ENCODE measurements around the gene MTIF2.
A peak's percentile ranks its signal among the peaks of the same experiment; 100 is the strongest.

DNA sequence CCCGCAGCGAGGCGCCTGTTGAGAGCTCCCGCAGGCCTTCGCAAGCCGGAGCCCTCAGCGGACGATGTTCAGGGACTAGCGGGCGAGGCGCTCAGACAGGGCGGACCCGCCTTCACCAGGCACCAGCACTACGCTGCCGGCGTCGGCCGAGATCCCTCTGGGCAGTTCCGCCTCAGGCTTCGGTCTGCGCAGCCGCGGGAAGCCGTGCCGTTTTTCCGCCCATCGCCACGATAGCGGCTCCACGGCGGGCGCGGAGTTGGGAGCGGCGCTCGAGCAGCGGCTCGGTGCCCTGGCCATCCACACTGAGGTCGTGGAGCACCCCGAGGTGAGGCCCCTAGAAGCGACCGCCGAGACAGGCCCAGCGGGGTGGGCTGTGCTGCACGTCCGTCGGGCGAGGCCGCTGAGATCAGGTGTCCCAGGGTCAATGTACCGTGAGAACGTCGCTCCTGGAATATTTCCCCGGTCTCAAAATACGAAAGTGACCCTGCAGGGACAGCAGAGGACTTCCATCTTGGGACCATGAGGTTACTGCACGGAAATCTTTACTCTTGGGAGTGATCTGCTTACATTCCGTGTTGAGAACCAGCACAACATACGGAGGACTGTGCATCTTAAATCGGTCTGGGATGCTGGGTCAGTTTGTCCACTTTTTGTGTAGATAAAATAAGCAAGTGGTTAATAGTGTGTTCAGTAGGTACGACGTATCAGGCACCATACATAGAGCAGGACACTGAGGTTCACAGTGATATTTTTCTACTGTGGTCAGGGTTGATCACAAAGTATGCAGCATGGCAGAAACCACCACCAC, 13.3 kb upstream of the MTIF2 start:
- TF ChIP-seq, protein P1, sequence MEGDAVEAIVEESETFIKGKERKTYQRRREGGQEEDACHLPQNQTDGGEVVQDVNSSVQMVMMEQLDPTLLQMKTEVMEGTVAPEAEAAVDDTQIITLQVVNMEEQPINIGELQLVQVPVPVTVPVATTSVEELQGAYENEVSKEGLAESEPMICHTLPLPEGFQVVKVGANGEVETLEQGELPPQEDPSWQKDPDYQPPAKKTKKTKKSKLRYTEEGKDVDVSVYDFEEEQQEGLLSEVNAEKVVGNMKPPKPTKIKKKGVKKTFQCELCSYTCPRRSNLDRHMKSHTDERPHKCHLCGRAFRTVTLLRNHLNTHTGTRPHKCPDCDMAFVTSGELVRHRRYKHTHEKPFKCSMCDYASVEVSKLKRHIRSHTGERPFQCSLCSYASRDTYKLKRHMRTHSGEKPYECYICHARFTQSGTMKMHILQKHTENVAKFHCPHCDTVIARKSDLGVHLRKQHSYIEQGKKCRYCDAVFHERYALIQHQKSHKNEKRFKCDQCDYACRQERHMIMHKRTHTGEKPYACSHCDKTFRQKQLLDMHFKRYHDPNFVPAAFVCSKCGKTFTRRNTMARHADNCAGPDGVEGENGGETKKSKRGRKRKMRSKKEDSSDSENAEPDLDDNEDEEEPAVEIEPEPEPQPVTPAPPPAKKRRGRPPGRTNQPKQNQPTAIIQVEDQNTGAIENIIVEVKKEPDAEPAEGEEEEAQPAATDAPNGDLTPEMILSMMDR (IDR thresholded peaks at IDR 0.05): no peak
- TF ChIP-seq, protein P2, sequence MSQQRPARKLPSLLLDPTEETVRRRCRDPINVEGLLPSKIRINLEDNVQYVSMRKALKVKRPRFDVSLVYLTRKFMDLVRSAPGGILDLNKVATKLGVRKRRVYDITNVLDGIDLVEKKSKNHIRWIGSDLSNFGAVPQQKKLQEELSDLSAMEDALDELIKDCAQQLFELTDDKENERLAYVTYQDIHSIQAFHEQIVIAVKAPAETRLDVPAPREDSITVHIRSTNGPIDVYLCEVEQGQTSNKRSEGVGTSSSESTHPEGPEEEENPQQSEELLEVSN (IDR thresholded peaks at IDR 0.05; ENCODE audit: borderline replicate concordance, low read depth): peak; percentile 85
- TF ChIP-seq ZFP36 (IDR thresholded peaks at IDR 0.05; ENCODE audit: borderline replicate concordance, partially characterized antibody) (no peak), RFX5 (IDR thresholded peaks at IDR 0.05) (no peak), GATA3 (IDR thresholded peaks at IDR 0.05; ENCODE audit: borderline replicate concordance) (no peak), KDM5A (IDR thresholded peaks at IDR 0.05) (no peak), POLR2A (IDR thresholded peaks at IDR 0.05; ENCODE audit: low read length) (peak; percentile 95), POLR2AphosphoS2 (conservative IDR thresholded peaks at IDR 0.05; ENCODE audit: low read length) (0 out of 2 replicates have a peak, but pooled peaks have one; percentile 44), JUN (IDR thresholded peaks at IDR 0.05) (peak; percentile 75 to 97; a peak in 4 of 5 replicates)
- TF ChIP-seq, protein P3, sequence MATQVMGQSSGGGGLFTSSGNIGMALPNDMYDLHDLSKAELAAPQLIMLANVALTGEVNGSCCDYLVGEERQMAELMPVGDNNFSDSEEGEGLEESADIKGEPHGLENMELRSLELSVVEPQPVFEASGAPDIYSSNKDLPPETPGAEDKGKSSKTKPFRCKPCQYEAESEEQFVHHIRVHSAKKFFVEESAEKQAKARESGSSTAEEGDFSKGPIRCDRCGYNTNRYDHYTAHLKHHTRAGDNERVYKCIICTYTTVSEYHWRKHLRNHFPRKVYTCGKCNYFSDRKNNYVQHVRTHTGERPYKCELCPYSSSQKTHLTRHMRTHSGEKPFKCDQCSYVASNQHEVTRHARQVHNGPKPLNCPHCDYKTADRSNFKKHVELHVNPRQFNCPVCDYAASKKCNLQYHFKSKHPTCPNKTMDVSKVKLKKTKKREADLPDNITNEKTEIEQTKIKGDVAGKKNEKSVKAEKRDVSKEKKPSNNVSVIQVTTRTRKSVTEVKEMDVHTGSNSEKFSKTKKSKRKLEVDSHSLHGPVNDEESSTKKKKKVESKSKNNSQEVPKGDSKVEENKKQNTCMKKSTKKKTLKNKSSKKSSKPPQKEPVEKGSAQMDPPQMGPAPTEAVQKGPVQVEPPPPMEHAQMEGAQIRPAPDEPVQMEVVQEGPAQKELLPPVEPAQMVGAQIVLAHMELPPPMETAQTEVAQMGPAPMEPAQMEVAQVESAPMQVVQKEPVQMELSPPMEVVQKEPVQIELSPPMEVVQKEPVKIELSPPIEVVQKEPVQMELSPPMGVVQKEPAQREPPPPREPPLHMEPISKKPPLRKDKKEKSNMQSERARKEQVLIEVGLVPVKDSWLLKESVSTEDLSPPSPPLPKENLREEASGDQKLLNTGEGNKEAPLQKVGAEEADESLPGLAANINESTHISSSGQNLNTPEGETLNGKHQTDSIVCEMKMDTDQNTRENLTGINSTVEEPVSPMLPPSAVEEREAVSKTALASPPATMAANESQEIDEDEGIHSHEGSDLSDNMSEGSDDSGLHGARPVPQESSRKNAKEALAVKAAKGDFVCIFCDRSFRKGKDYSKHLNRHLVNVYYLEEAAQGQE (IDR thresholded peaks at IDR 0.05): no peak; the same call in 1 of the 2 replicates
